T-helper 22 cell (primary cell): ENCODE measurements around the gene PTGES2.
A peak's percentile ranks its signal among the peaks of the same experiment; 100 is the strongest.
"Not testable (repeated sequence)": the region's sequence is repeated elsewhere in the genome, so short reads cannot be mapped to it uniquely, and the experiment has no call there.

Experiments used
- DNase-seq: peaks from one replicate; pipeline ENCODE4 v3.0.0-alpha.2; 2020; ENCODE audit warnings: low read depth

PTGES2 gene

DNA sequence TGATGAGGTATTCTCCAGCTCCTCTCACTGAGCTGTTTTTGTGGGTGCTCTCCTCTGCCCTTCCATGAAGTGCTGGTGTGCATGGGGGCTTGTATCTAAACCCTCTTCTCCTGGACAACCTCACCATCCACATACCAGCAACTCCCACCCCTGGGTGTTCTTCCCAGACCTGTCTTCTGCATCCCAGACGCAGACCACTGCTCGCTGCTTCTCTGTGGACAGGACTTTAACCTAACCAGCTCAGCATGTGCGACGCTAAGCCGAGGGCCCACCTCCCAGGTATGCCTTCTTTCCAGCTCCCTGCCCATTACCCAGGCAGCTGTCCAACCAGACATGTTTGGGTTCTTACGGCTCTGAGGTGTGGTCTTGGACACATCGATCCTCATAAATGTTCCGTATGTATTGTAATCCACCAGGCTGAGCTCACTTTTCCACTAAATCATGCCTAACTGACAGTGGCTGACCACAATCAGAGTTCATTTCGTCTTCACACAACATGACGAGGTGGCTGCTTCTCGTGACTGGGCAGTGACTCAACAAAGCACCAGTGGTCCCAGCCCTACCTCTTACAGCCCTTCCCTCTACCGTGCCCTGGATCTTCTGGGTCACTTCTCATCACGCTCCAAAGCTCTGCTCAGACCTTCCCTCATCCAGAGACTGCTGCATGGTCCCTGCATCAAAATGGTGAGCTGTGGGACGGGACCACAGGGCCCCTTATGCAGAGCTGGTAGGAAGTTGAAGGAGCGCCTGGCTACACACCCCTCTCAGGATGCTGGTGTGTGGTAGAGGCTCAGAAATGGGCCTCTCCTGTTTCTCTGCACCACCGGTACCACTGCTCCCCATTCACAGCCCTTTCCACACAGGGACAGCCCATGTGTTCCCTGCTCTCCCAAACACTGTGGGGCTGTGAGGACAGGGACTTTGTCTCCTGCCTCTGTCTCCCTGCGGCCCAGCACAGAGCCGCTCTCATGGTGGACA lies 9.6 kb upstream of the PTGES2 start:
- DNase-seq = no peak

DNA sequence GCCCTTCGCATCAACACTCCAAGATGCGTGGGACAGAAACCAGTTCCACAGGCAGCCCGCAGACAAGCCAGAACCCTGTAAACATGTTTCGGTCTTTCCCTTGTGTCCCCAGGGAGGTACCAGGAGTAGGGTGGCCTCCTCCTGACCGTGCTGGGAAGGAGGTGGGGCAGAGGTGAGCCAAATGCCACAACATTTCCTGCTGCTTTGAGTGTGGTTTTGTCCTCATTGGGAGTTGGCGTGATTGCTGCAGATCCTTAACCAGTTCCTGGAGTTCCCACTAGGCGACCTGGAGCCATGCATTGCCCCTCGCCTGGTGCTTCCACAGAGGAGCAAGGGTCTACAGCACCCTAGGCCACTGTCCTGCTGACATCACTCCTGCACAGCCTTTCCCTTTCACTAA lies 8.0 kb upstream of the PTGES2 start:
- DNase-seq = not testable (repeated sequence)

DNA sequence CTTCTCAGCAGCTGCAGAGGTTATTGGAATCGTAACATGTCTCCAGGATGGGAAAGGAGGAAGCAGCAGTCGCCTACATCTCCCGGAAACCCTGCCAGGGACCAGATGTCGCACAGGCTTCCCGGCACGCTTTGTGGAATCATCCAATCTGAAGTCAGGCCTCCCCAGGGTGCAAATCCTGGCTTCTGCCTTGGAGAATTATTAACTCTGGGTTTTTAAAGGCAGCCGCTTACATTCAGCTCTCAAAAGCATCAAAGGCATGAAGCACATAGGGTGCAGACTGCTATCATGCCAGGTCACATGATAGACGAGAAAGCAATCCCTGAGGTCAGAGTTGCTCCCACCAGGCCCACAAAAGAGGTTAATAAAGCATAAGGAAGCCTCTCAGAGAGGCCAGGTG lies 4.6 kb upstream of the PTGES2 start:
- DNase-seq = not testable (repeated sequence)

DNA sequence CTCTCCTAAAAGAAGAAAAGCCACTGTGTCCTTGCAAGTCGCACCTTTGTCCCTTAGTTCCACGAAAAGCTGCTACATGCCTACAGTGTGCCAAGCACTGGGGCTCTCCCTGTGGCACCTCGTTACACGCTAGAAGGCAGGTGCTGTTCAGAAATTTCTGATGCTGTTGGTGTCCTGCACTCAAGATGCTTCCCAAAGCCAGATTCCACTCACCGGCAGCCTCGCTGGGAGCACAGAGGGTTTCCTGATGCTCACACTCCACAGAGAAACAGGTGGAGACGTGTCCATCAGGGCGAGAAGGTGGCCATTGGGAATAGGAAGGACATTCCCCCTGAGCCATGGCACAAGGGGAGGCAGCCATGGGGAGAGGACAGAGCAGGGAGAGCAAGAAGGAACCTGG lies 3.8 kb upstream of the PTGES2 start:
- DNase-seq = not testable (repeated sequence)

DNA sequence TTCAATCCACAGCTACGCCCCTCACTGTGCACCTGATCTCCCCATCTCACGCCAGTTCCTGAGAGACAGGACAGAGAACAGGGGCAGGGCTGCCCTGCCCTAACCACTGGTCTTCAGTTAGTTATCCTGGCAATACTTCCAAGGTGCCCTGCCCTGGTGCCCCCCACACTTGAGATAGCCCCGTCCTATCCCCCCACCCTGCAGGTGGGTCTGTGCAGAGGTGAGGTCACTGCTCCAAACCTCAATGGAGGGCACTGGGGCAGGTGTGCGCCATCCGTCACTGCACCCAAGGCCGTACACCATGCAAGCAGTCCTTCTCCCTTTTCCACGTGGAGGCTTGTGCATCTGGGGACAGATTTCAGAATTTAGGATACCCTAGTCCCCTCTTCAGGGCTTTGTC lies 3.1 kb upstream of the PTGES2 start:
- DNase-seq = not testable (repeated sequence)

DNA sequence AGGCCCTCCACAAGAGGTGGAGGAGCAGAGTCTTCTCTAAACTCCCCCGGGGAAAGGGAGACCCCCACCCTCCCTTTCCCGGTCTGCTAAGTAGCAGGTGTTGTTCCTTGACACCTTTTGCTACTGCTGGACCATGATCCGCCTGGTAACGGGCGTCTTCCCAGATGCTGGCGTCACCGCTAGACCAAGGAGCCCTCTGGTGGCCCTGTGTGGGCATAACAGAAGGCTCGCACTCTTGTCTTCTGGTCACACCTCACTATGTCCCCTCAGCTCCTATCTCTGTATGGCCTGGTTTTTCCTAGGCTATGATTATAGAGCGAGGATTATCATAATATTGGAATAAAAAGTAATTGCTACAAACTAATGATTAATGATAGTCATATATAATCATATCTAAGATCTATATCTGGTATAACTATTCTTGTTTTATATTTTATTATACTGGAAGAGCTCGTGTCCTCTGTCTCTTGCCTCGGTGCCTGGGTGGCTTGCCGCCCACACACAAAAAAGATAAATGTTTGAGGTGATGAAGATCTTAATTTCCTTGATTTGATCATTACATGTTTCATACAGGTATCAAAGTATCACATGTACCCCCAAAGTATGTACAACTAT lies 2.6 kb upstream of the PTGES2 start:
- DNase-seq = not testable (repeated sequence)

DNA sequence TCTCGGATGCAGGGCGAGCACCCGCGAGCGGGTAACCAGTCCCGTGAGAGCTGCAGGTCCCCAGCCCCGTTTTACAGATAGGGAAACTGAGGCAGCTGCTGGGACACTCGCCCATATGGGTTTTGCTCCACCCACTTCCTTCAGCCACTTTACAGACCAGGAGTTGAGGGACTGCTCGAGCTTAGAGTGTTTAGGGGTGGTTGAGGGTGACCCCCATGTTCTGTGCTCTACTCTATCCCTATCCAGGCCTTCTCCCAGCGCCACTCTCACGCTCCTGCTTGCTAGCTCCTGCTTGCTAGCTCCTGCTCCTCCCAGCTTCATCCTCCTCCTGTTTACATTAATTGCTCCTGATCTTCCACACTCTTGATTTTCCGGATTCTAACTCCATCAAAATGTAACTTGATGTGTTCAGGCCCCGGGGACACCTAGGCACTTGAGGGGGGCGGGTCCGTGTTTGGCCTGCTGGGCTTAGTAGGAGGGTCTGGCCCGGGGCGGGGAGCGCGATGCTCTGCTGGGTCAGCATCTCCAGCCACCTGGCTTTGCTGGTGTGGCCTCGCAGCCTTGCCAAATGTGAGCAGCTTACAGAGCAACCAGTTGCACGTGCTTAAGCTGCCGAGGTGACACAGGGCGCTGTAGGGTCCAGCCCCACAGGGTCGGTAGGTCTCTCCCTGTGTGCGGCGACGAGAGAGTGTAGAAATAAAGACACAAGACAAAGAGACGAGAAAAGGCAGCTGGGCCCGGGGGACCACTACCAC lies 1.5 kb upstream of the PTGES2 start:
- no peak for DNase-seq

DNA sequence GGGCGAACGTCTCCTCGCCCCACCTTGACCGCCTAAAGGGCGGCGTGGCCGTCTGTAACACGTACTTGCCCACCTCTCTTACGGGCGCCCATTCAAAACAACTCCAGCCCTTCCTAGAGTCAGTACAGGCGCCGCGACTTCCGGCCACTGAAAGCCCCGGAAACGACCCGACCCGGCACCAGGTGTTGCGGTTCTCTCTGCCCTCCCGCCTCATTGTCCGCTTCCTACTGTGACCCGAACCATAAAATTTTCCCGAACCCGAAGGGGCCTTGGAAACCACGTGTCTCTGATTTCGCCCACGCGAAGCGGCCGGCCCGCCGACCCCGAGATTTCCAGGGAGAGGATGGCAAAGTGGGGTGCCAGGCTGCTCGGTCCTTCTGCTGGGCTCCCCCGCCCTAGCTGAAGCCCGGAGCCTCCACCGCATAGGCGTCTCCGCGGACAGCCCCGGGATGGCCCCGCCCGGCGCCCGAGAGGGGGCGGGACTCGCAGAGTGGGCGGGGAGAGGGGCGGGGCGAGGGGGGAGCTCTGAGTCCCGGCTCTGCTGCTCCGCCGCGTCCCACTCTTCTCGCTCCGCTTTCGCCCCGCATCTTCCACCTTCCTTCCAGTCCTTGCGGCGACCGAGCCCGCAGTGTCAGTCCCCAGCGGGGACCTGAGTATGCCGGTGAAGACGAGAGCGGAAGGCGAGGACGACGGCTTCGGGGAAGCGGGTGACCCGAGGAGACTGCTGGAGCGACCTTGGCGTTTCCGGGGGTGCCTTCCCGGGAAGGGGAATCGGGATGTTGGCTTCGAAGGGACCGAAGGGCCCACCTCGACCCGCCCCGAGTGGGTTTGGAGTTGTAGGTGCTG lies 684 bp upstream of the PTGES2 start:
- peak; percentile 69 for DNase-seq

DNA sequence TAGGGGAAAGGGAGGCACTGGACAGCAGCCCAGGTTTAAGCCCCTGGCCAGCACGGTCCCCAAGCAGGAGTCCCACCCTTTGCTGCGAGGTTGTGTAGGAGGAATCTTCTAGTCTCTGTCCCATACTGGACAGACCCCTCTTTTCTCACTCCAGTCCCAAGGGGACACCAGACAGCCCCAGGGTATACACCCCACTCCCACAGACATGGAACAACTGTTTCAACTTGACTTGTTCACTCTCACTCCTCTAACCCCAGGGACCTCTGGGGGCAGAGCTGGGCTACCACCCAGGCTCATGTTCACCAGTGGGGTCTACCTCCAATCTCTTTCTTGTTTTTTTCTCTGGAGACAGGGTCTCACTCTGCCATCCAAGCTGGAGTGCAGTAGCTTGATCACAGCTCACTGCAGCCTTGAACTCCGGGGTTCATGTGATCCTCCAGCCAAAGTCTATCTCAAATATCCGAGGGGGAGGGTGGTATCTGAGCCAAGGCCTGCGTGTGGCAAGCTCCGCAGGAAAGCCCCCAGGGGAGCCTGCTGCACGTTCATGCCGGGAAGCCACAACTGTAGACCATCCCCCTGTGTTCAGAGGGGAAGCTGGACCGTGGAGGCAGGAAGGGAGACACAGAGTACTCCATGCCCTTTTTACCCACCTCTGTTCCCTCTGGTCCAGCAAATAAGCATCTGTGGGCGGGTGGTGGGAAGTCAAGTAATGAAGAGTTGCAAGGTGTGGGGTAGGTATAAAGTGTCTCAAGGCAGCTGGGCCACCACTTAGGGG lies 1.8 kb downstream of the PTGES2 start:
- no peak for DNase-seq

DNA sequence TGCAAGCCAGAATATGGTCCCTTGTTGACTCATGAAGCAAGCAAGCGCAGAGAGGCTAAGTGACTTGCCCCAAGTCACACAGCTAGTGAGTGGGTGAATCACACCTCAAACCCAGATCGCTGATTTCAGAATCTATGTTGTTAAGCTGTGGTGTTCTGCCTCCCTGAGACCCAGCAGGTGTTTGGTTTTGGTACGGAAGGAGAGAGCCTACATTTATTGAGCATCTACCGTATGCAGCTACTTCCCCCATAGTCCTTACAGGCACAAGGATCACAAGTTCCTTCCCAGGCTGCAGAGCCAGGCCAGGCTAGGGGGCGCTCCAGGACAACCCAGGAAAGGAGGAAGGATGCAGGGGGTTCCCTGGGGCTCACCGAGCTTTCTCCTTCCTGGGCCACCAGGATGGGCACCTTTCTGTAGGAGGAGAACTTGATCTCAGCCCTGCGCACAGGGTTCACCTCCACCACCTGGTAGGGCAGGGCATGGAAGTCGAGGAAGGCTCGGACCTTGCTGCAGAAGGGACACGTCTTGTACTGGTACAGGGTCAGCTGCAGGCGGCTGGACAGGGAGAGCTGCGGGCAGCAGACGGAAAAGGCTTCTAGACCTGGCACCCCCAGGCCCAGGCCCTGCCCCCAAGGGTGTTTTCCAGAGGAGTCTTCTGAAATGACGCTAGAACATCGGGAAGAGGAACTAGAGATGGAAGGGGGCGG lies 2.5 kb downstream of the PTGES2 start:
- peak; percentile 20 for DNase-seq

DNA sequence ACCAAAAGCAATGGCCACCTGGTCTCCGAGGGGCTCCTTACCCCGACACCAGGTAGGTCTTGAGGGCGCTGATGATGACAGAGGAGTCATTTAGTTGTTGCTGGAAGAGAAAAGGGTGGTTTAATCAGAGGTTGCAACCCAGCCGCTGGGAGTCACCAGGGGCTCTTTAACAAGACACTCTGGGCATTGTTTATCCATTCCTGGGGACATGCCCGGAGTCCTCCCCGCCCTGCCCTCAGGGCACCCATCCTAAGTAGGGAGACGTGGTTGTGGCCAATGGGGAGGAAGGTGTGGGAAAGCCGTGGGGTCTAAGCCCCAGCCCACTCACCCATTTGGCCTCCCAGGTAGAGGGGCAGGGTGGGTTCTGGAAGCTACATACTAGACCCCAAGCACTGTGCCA lies 3.1 kb downstream of the PTGES2 start:
- no peak for DNase-seq

DNA sequence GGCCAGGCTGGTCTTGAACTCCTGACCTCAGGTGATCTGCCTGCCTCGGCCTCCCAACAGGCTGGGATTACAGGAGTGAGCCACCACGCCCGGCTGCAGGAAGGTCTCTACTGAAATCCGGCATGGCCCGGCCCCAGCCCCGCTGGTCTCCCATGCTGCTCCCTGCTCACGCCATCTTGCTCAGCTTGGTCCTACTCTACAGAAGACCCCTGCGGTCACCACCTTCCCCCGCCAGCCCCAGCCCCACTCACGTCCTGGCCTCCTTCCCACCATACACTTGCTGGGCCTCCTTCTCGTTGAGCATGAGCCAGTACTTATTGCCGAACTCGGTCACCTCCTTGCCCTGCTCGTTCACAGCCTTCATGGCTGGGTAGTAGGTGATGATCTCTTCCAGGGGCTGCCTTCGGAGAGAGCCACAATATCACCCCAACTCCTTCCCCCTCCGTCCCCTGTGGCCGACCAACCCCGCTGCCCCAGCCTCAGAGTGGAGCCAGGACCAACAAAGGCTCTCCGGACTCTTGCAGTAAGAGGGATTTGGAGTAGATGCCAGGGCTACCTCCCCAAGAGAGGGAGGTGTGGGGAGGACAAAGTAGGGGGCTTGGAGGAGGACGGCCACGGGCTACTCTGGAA lies 4.0 kb downstream of the PTGES2 start:
- no peak for DNase-seq

DNA sequence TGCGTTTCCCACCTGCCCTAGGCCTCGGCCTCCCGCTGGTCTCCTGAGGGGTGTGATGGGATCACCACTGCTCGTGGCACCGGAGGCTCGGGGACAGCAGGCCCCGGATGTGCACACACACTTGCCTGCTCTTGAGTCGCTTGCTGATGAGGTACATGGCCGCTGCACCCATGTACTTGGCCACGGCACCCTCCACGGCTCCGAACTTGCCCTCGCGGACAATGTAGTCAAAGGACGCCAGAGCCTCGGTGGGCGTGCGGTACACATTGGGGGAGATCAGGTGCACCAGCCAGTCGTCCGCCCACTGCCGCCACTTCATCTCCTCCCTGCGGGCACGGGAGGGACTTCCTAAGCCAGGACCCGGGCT lies 4.7 kb downstream of the PTGES2 start:
- no peak for DNase-seq

DNA sequence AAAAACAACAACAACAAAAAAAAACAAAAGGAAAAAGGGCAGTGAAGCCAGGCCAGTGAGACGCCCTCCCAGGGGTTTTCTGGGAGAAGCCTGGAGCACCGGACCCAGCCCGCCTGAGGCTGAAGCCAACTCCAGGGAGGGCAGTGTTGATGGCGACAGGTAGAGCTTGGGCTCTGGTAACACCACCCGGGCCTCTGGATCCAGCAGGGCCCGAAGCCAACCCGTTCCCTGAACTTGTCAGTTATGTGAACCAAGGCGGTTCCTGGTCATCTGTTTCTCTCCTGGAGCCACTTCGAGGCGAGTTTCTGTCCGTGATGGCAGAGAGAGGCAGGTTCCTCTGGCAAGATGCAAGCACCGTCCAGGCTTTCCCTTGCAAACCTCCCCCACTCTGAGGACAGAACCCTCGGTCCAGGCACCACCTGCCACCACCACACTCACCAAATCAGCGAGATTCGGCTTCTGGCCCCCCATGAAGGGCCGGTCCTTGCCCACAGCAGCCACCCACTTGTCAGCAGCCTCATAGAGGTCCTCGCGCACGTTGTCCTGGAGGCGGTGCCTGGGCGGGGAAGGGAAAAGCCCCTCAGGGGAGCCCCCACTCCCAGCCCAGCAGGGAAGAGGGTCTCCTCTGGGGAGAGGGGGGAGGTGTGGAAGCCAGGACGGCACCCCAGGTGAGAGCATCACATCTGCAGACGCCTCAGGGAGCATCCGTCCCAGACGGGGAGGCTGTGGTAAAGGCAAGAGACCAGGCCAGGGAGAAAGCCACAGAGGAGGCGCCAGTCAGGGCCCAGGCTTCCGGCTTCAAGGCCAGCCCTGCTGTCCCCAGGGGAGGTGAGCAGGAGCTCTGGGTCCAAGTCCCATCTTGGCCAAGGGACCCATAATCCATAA lies 5.4 kb downstream of the PTGES2 start:
- DNase-seq = no peak

DNA sequence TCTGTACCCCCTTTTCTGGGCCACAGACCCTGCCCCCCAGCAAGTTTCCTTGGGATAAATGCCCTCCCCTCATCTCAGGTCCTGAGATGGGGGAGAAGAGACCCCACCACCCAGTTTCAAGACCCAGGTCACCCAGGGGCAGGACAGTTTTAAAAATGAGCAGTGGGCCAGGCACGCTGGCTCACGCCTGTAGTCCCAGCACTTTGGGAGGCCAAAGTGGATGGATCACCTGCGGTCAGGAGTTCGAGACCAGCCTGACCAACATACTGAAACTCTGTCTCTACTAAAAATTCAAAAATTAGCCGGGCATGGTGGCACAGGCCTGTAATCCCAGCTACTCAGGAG lies 6.1 kb downstream of the PTGES2 start:
- no peak for DNase-seq

DNA sequence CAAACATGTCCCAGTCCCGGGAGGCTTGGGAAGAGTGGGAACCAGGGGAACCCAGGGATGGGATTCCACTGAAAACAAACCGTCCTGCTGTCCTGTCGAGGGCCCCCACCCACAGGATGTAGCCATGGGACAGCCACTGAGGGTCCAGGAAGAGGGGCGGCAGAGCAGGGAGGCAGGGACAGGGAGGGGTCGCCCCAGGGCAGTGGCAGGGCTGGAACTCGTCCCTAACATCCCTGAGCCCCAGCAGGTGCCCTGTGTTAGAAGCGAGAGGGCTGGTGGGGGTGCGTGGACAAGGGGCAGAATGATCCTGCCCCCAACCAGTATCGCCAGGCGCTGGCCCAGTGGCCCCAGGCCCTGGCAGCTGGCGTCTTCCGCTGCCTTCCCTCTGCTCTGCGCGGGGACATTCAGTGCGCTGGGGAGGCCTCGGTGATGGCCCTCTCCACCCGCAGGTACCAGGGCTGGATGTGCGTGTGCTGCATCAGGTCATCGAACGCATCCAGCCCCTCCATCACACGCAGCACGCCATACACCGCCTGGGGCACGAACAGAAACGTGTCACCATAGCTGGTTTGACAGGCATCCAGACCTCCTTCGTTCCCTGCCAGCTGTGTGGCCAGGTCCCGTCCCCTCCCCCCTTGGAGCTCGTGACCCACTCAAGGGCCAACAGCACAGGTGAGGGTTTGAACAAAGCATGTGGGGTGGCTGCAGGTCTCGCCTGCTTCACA lies 6.6 kb downstream of the PTGES2 start:
- no peak for DNase-seq

DNA sequence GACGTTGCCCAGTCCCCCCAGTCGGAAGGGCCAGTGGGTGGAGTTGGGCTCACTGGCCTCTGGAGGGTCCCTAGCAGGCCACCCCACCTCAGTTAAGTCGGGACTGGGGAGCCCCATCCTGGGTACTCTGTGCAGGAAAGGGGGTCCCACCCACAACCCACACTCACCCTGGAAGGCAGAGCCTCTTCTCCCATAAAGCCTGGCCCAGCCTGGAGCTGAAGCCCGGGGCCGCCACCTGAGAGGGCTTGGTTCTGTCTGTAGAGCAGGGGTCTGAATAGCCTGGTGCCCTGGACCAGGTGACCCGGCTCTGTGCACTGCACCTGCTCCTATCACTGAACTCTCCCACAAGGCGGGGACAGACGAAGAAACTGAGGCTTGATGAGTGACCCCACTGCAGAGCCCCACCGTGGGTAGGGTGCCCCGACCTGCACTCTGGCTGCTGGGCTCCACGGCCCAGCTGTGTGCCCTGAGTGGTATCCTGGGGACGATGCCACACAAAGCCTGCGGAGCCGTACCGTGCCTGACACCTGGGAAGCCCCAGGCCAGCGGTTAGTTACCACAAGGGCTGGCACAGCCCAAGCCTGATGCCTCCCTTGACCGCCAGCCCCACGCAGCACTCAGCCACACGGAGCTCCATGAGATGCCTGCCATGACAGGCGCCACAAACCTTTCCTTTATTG lies 7.3 kb downstream of the PTGES2 start:
- DNase-seq = no peak
